ENCODE results near the gene ANKRD39. TPM values are rescaled to one million over a fixed set of nuclear protein-coding genes. Genes with fewer than 3 reads are reported as not detected.

Gene ANKRD39
- total RNA-seq, 4 donors from 2014 or later, result 13.3 to 20.4 (median 17.1) TPM

- 29 to 62% methylated on average over 4 to 5 of the region's 6 CpGs for WGBS, 2 donors (ENCODE audit: low coverage in 1 of 2)
Observed at GRCh38 chr2:96824079-96824870, 33.5 kb downstream of the ANKRD39 start.

GRCh38 chr2:96823198-96823597 lies 34.6 kb downstream of the ANKRD39 start:
- Histone ChIP-seq H3K27me3 (no peaks in the 10 kb centered on the region), H3K4me3 (no peak overlapping the region), H3K9me3 (no peaks in the 10 kb centered on the region), H3K4me1 (peaks cover 3 to 70% (median 34%) of the 10 kb centered on the region in 3 donors), H3K27ac (peak overlapping the region in 3 of 4 donors; percentile 44 to 76 (median 64)), H3K36me3 (peaks cover 0 to 65% of the 10 kb centered on the region in 2 donors)
- no peak for ATAC-seq
- 39 to 92% methylated on average over 4 to 5 of the region's 11 CpGs for WGBS, 2 donors (ENCODE audit: low coverage in 1 of 2)
- TF ChIP-seq EP300 (IDR thresholded peaks at IDR 0.05) (no peak), POLR2AphosphoS5 (IDR thresholded peaks at IDR 0.05) (no peak), POLR2A (IDR thresholded peaks at IDR 0.05) (no peak), CTCF (IDR thresholded peaks at IDR 0.05) (no peak)

More at GRCh38 chr2:96824079-96824870, 33.5 kb downstream of the ANKRD39 start:
- peaks cover 0 to 59% (median 23%) of the 10 kb centered on the region in 3 donors for H3K4me1 ChIP-seq
- peak overlapping the region in 3 of 4 donors; percentile 44 to 76 (median 64) for H3K27ac ChIP-seq
- peaks cover 0 to 73% of the 10 kb centered on the region in 2 donors for H3K36me3 ChIP-seq
- no peak overlapping the region for H3K4me3 ChIP-seq
- H3K9me3 ChIP-seq, result no peaks in the 10 kb centered on the region
- no peak for TF ChIP-seq POLR2AphosphoS5 (IDR thresholded peaks at IDR 0.05)
- TF ChIP-seq EP300 (IDR thresholded peaks at IDR 0.05), result no peak
- TF ChIP-seq CTCF (IDR thresholded peaks at IDR 0.05), result no peak
- no peak for TF ChIP-seq POLR2A (IDR thresholded peaks at IDR 0.05)
- no peaks in the 10 kb centered on the region for H3K27me3 ChIP-seq
- no peak for ATAC-seq

GRCh38 chr2:96822786-96823185 lies 35.0 kb downstream of the ANKRD39 start:
- TF ChIP-seq EP300 (IDR thresholded peaks at IDR 0.05) (no peak), POLR2A (IDR thresholded peaks at IDR 0.05) (no peak), POLR2AphosphoS5 (IDR thresholded peaks at IDR 0.05) (no peak), CTCF (IDR thresholded peaks at IDR 0.05) (no peak)
- no peaks in the 10 kb centered on the region for H3K9me3 ChIP-seq
- WGBS, 2 donors (ENCODE audit: low coverage in 1 of 2), result 45 to 62% methylated on average over 2 to 4 of the region's 4 CpGs
- H3K27ac ChIP-seq, result peak overlapping the region in 3 of 4 donors; percentile 44 to 76 (median 64)
- no peak overlapping the region for H3K4me3 ChIP-seq
- H3K36me3 ChIP-seq, result peaks cover 0 to 60% of the 10 kb centered on the region in 2 donors
- ATAC-seq, result no peak
- H3K4me1 ChIP-seq, result peaks cover 4 to 74% (median 38%) of the 10 kb centered on the region in 3 donors
- H3K27me3 ChIP-seq, result no peaks in the 10 kb centered on the region

GRCh38 chr2:96821113-96821675 lies 36.6 kb downstream of the ANKRD39 start:
- H3K36me3 ChIP-seq, result peaks cover 0 to 45% of the 10 kb centered on the region in 2 donors
- H3K9me3 ChIP-seq, result no peaks in the 10 kb centered on the region
- no peak overlapping the region for H3K4me3 ChIP-seq
- no peak for ATAC-seq
- TF ChIP-seq CTCF (IDR thresholded peaks at IDR 0.05), result no peak
- TF ChIP-seq POLR2A (IDR thresholded peaks at IDR 0.05), result no peak
- no peak for TF ChIP-seq POLR2AphosphoS5 (IDR thresholded peaks at IDR 0.05)
- no peak for TF ChIP-seq EP300 (IDR thresholded peaks at IDR 0.05)
- H3K27ac ChIP-seq, result peak overlapping the region in 2 of 4 donors; percentile 6 to 64
- peaks cover 4 to 83% (median 44%) of the 10 kb centered on the region in 3 donors for H3K4me1 ChIP-seq
- 68% methylated on average over 8 to 11 of the region's 11 CpGs for WGBS, 2 donors (ENCODE audit: low coverage in 1 of 2)
- H3K27me3 ChIP-seq, result no peaks in the 10 kb centered on the region

Measured in gastroesophageal sphincter (tissue), 4 donors.